Measurements from ENCODE around the gene PTPN1.
A peak's percentile ranks its signal among the peaks of the same experiment; 100 is the strongest.
"Not testable (repeated sequence)": the region's sequence is repeated elsewhere in the genome, so short reads cannot be mapped to it uniquely, and the experiment has no call there.

PTPN1 gene

GRCh38 chr20:50482396-50482981 is 27.7 kb upstream of the PTPN1 start:
- DNase-seq, result no peak

GRCh38 chr20:50484271-50484976 is 25.8 kb upstream of the PTPN1 start:
- DNase-seq, result no peak

- DNase-seq, result peak in 1 of 2 experiments; percentile 26
Observed at GRCh38 chr20:50487397-50487796, 22.8 kb upstream of the PTPN1 start.

GRCh38 chr20:50488236-50488806 is 21.9 kb upstream of the PTPN1 start:
- no peak for DNase-seq

DNA sequence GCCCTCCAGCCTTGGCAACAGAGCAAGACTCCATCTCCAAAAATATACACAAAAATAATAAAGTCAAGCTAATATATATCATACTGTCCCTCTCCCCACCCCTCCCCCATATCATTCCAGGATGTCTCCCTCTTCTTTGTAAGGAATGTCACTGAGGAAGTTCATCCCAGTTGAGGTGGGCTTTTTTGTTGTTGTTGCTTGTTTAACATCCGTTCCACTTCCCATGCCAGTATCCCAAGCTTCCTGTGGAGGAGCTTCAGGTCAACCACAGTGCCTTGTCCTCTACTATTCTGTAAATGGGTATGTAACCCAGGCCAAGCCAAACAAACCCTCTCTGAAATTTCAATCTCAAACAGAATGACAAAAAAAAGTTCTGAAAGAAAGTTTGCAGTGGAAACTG is 19.0 kb upstream of the PTPN1 start:
- no peak for DNase-seq

GRCh38 chr20:50491926-50492634 is 18.1 kb upstream of the PTPN1 start:
- DNase-seq, result no peak

GRCh38 chr20:50493881-50494253 is 16.3 kb upstream of the PTPN1 start:
- DNase-seq, result no peak

DNA sequence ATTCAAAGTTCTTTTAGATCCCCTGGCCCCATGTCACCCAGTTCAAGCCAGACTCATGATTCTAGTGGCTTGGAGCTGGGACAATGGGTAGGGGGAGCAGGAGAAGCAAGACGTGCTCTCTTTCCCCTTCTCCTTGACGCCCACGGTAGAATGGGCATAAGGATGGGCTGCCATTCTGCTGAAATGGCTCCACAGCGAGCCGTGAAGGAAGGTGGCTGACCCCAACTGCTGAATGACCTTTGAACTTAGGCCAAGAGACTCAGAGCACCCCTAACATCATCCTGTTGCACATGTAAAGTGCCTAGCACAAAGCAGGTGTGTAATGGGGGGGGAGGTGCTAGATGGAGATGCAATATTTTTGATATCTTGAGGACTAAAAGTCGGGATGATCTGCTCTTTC is 15.8 kb upstream of the PTPN1 start:
- DNase-seq, result no peak

- no peak for DNase-seq
Observed at GRCh38 chr20:50496773-50497385, 13.3 kb upstream of the PTPN1 start.

DNA sequence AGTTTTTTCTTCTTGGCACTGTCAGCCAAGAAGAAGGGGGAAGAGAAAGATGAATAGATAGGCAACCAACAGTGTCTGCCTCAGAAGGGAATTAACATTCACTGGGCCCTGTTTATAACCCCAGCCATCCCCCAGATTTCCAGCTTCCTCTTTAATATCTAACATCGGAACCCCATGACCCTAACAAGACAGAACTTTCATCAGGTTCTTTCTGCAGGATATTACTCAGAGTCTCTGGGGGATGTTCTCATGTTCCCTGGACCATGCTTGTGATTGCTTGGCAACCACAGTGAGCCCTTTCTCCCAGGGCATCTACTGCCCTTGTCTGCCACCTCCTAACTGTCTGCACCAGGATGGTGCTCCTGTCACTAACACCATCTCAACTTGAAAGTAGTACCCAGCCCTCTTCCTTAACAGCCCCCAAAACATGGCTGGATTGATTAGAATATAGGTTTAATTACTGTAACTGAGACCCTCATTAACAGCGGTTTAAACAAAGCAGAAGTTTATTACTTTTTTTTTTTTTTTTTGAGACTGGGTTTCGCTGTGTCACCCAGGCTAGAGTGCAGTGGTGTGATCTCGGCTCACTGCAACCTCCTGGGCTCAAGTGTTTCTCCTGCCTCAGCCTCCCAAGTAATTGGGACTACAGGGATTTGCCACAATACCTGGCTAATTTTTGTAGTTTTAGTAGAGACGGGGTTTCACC is 12.0 kb upstream of the PTPN1 start:
- DNase-seq, result no peak

- no peak for DNase-seq
Observed at GRCh38 chr20:50499938-50500337, 10.2 kb upstream of the PTPN1 start.

DNA sequence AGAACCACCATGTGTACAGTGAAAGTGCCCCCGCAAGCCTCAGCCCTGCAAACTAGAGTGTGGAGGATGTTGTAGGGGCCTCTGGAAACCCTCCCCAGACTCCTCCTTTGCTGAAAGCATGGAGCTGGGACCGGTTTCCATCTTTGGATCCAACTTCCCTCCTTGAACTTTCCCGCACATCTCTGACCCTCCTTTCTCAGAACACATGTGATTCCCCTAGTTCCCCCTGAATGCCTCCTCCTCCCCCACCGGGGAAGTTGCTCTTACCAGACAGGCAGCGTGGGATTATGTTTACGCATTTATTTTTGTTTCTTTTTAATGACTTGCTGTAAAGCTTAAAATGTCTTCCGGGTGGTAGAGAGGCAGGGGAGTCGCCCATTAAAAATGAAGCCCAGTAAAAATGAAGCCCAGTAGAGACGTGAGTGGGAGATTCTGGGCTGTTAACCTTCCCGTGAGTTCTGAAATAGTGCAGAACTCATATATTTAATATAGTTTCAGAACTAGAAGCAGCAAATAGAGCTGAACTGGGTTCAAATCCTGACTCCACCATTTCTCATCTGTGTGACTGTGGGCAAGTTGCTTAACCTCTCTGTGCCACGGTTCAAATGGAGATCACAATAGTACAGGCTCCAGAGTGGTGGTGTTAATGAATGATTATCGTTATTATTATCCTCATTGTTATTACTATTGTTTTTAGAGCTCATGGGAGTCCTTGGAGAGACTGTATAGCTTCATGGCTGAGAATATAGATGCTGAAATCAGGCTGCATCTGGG is 8.0 kb upstream of the PTPN1 start:
- DNase-seq, result no peak

DNA sequence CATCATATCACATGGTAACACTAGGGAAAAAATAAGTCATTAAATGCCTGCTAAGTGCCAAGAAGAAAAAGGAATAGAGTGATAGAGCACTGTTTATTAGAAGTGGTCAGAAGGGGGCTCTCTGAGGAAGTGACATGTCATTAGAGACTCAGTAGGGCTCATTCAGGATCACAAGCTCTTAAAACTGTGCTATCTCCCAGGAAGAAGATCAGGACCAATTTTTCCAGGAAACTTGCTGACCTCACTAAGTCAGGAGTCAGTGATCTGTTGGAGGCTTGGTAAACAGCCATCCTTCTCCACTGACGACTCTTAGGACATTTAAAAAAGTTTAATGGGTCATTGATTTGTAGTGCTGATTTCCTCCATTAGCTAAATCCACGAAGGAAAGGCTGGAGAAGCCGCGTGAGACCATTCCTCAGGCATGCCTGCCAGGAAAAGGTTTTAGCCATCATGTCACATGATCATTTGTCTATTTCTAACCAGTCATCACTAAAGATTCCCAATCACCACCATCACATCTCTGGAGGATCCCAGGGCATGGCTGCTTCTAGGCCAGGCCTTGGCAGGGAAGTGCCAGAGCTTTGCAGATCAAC is 5.9 kb upstream of the PTPN1 start:
- DNase-seq, result no peak

DNA sequence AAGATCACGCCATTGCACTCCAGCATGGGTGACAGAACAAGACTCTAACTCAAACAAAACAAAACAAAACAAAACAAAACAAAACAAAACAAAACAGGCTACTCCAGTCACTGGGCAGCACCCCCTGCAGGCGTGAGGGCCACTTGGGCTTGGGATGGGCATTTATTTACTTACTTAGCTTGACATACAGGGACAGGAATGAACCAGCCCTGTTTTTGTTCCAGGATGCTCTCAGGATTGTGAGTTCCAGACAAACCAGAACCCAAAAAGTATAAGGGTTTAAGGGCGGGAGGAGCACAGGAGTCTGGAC is 4.0 kb upstream of the PTPN1 start:
- no peak for DNase-seq

- not testable (repeated sequence) for DNase-seq
Observed at GRCh38 chr20:50507745-50508144, 2.4 kb upstream of the PTPN1 start.

GRCh38 chr20:50508171-50508755 is 1.9 kb upstream of the PTPN1 start:
- DNase-seq, result no peak

DNA sequence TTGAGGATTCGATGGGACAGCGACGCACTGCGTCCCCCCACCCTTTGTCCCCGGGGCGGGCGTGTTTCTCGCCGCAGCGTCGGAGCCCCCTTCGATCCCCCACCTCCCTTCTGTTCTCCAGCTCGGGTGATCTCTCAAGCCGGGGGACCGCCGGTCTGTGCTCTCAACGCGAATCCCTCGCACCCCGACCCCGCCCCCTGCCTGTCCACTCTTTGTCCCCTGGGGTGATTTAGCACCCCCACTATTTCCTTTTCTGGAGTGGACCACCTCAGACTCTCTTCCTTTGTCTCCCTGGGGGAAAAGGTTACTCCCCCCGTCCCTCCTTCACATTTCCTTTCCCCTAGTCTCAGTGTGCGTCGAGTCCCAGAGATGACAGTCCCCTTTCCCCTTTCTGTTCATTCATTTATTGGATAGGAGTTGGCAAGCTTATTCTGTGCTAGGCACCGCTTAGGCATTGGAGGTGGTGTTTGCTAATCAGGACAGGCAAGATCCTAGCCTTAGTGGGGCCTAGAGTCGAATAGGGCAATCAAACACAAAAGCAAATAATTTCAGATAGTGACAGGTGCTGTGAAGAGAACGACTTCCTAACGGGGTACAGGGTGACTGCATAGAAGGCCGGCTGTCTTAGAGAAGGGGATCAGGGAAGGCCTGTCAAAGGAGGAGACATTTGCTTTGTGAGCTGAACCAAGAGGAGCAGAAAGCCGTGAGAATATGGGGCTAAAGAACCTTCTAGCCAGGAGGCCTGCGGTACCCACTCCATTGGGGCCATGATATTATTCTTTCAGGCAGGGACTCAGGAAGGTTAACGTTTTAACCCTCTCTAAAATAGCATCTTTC is 741 bp downstream of the PTPN1 start:
- DNase-seq, result peak in 1 of 2 experiments; percentile 27

DNA sequence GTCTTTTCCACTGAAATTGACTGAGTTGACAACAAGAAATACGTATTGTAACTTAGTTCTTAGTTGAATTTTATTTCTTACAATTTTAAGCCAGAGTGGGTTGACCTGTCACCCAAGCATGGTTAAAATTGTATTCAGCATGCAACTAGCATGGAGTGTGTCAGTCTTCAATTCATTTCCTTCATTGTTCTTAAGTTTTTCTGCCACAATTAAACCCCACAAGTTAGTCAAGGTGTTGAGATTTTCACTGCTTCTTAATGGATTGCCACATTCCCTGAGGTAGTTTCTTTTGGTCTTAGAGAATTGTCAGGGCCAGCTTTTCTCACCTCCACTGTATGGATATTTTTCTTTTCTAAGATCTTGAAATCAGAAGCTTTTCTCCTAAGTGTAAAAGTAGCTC is 2.1 kb downstream of the PTPN1 start:
- DNase-seq, result no peak

- DNase-seq, result no peak
Observed at GRCh38 chr20:50513169-50514034, 3.2 kb downstream of the PTPN1 start.

- DNase-seq, result no peak
Observed at GRCh38 chr20:50514035-50514337, 3.8 kb downstream of the PTPN1 start.
